Measurements from ENCODE around the gene WNT3A.

The WNT3A gene

DNA sequence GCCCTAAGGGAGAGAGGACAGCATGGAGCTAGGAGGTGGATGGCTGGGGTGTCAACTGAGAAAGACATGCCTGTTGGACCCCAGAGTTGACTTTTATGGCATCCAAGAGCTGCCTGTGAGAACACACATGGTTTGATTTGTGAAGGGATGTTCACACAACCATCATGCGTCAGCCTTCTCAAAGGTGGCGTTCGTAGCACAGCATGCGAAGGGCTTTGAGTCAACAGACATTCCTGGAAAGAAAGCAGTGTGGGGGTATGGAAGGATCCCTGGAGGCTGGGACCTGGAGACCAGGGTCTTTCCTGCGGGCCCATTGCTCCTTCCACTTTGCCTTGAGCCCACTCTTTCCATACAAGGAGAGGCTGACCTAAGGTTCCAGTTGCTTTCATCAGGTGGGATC lies 6.4 kb upstream of the WNT3A start:
- DNase-seq: no peak

DNA sequence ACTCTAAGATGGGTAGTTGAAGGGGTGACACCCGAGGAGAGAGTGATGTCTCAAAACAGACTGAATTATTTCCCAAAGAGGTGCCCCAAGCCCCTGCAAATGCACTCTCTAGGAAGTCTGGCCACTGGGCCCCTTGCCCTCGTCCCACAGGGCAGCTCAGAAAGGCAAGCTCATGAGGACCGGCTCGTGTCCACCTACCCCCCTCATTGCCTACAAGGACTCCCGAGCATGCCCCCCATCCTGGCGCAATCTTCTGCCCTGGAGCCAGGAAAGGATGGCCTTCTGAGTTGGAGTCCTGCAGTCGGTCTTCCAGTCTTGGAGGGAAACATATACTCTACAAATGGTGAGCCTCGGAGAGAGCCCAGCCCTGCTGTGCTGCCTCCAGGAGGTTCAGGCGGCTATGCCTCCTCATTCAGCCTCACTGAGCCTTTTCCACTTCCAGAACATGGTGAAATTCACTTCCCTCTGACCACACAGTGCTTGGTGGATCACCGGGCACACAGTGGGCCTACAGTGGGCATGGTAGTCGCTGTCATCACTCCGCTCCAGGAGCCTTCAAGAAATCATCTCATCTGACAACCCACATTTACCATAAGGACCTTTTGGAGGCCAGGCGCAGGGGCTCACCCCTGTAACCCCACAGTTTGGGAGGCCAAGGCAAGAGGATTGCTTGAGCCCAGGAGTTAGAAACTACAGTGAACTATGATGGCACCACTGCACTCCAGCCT lies 5.8 kb upstream of the WNT3A start:
- DNase-seq: no peak

DNA sequence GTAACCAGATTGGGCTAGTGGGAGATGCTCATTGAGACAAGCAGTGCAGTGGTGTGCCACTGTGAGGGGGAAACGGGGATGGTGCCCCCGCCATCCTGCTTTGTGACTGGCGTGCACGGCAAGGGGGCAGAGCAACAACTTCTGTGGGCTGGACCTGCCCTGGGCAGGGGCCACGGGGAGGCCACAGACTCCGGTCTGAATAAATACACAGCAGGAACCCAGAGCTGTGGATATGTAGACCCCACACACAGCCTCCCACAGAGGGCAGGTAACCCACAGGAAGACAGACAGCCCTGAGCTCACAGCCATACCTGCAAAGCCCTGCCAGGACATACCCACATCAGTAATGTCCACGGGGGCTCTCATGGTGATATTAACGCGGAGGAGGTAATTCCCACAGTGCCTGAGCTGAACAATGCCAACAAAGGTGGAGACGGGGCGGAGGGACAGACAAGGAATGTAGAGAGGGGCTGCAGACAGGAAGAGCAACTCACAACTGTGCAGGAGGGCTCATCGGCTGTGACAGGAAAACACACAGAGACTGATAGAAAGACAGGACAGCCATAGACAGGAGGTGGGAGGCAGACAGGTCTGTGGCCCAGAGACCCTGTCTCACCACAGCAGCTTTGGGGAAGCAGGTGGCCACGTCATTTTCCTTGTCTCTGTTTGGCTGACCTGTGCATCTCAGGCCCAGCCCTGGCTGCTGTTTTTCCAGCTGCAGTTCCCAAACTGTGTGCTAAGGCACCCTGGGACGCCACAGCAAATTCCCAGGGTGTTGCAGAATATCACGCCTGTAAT lies 4.9 kb upstream of the WNT3A start:
- DNase-seq: no peak

DNA sequence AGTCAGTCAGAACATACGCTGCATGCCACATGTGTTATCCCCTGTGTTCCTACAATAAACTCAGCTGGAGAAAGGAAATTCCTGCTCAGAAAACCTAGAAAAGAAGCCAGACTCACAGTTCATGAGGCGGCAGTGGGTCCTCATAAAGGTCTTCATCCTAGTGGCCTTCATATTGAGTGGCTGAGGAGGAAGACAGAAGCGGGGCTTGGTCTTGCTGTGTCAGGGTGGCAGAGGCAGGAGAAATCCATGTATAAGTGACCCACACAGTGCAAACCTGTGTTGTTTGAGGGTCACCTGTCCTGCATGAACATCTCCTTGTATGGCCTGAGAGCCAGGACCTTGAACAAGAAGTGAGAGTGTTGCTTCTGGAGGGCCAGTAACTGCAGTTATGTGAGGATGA lies 4.0 kb upstream of the WNT3A start:
- DNase-seq: peak; percentile 15

DNA sequence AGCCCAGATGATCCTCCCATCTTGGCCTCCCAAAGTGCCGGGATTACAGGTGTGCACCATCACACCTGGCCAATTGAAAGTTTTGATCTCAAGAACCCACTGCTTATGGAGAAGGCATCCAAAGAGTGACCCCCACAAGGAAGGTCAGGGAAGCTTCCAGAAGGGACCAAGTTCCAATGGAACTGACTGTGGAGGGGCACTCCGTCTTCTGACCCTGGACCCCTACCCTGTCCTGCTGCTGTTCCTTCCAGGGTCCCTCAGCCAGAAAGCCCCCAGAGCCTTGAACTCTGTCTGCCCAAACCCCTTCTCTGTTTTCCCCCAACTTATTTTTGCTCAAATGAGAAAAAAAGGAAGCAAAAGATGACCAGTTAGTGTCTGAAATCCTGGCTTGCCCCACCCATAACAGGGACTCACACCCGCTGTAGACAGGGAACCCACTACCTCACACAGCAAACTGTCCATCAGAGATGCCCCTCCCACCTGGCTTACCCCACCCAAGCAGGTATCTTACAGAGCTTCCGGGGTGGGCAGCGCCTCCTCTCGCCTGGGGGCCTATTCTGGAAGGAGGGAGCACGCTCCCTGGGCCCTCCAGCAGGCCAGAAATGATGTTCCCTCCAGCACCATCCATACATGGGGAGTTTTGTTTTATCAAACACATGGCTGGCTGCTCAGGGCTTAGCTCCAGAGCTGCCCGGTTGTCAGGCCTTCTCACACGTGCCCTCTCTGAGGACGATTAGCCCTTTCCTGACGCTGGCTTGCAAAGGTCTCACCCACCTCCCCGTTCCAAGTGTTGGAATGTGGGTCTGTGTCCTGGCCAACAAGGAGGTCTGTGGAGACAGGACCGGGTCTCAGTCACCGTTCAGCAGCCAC lies 3.1 kb upstream of the WNT3A start:
- DNase-seq: no peak

DNA sequence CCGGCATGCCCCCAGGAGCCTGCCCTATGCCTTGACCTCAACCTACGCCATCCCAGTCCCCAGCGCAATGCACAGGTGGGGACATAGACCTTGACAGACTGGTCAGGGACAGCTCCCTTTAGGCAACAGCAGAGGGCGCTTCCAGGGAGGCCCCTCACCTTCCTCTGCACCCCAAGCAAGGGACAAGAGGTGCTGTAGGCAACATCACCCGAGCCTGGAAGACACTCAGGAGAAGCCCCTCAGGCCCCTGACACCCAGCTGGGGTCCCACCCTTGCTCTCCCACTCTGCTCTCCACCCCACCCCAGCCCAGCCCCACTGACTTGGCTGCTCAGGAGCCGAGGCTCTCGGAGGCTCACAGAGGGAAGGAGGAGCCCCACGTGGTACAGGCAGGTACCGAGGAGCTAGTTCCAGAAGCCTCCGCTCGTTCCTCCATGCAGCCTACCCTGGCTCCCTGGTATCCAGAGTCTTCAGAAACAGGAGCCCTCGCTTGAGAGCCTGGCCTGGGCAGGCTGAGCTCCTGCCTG lies 2.4 kb upstream of the WNT3A start:
- peak; percentile 40 for DNase-seq

DNA sequence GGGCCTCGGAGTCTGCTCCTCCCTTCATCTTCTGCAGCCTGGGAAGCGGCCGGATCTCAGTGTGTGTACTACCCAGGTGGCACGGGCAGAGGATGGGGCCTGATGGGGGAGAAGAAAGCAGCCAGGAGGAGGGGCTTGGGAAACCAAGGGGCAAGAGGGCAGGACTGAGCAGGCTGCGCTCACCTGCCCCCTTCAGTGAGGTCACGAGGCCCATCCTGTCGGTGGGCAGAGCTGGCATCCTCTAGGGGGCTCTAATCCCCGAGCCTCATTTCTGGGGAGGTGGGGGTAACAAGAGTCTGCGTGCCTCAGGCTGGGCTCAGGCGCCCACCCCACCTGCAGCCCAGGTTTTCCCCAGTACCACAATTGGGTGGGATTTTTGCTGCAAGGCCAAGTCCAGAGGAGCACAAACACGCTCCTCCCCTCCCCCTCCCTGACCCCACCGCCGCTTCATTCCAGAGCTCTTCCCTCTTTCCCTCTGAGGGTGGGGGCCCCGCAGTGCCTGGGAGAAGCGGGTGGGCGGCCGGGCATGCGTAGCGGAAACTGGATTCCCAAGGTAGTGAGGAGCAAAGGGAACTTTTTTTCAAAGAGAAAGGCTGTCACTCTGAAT lies 1.8 kb upstream of the WNT3A start:
- peak; percentile 37 for DNase-seq

DNA sequence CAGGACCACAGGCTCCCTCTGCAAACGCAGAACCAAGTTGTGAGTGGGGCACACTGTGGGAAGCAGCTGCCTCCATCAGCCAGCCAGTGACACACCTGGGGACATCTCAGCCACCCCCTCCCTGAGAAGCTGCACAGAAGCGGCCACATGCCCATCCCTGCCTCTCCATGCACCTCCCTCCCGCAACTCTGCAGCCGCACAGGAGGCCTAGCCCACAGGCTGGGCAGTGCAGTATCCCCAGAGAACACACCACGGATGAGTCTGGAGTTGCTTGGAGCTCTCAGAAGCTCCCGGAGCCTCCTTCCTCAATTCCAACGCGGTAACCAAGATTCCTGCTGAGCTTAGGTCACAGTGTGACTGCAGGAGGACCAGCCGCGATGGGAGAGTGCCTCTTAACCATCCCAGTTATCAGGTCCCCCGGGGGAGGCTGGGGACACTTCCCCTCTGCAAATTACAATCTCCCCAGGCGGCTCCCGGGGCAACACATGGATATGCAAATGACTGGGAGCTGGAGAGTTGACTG lies 1.2 kb upstream of the WNT3A start:
- peak; percentile 29 for DNase-seq

DNA sequence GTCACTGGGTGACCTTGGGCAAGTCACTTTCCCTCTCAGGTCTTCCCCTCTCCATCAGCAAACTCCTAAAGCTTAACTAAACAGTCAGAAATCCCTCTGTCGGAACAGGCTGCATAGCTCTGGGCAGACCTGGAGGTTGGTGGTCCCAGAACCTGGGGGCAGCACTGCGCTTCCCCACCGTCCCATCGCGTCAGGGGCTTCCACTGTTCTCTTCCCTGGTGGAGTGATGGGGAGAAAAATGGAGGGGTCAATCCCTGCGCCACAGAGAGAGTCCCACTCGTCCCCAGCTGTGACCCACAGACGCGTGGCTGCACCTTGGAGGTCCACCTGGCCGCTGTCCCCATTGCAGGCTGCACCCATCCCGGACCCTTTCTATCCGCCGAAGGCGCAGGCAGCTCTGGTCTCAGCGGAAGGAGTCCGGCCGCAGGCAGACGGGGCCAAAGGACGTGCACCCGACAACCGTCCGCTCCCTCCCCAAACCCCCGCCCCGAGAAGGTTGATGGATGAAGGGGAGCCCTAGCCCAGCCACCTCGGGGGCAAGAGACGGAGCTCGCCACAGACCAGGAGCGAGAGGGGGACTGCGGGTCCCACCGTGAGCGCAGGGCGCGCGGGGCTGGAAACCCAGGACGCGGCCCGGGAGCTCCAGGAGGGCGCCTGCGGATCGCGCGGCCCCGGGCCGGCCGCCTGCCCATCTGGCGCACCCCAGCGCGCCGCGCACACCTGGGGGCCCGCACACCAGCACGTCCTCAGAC lies 588 bp upstream of the WNT3A start:
- peak; percentile 20 for DNase-seq

DNA sequence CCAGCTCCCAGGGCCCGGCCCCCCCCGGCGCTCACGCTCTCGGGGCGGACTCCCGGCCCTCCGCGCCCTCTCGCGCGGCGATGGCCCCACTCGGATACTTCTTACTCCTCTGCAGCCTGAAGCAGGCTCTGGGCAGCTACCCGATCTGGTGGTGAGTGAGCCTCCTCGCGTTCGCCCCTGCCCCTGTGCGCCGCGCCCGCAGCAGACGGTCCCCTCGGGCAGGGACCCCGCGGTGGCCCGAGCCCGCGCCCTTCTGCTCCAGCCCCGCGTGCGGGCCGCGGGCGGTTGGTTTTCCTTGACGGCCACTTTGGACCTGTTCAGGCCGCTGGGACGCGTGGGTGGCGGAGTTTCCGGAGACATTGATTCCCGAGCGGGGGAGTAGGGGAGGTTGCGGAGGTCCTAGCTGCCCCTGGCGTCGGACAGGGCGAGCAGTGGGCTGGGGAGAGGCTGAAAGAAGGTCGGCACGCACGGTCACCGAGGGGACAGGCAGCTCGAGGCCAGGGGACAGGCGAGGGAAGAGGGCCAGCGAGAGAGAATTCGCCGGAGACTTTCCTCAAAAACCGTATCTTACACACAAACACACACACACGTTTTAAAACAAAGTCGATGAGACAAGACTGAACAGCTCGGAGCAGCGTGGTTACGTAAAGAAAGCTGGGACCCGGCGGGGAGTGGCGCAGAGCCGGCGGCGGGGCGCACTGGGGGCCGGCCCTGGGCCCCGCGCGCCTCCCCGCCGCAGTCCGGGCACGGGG lies 427 bp downstream of the WNT3A start:
- DNase-seq: peak; percentile 41

DNA sequence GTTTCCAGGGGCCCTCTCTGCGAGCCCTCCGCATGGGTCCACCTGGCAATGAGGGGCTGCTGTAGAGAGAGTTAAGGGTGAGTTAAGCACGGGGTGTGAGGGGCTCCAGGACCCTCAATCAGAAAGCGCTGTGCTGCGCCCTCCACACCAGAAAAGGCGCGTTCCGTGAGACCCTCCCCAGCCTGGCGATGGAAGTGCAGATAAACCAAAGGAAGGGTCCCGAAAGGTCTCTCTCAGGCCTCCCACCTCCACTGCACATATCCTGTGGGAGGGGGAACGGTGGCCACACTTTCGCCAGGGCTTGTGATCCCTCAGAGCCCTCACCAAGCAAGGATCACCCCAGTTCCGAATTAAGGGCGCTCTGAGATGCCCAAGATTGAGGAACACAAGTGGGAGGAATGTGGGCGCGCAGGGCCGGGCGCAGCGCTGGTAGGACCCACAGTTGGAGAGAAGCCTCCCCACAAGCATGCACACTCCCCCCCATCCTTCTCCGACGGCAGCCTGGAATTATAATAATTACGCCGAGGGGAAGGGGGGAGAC lies 1.1 kb downstream of the WNT3A start:
- DNase-seq: no peak

DNA sequence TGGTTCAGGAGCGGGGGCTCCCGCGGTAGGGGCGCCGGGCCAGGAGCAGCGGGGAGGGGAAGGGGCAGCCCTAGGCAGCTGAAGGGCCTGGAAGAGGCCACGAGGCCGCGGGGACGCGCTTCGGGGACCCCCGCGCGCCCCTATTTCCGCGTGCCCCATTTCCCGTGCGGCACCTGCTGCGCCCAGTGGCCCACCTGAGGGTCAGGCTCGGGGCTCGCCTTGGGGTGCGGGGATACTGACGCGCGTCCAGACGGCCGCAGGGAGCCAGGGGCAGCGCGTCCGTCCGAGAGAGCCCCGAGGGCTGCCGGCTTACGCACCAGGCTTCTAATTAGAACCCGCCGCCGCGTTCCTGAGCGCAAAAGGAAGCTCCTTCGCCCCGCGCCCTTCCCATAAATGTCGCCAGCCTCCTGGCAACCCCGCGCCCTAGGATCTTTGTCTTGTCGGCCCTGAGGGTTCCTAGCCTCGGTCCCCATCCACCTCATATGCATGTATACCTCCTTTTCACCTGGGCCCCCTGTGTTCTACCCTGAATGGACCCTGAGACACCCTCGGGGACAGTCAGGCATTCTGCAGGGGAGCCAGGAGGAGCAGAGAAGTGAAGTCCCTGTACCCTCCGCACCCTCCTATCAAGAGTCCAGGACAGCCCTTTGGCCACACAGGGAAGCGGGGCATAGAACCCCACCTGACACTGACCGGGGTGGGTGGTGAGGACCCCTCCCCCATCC lies 1.8 kb downstream of the WNT3A start:
- no peak for DNase-seq

DNA sequence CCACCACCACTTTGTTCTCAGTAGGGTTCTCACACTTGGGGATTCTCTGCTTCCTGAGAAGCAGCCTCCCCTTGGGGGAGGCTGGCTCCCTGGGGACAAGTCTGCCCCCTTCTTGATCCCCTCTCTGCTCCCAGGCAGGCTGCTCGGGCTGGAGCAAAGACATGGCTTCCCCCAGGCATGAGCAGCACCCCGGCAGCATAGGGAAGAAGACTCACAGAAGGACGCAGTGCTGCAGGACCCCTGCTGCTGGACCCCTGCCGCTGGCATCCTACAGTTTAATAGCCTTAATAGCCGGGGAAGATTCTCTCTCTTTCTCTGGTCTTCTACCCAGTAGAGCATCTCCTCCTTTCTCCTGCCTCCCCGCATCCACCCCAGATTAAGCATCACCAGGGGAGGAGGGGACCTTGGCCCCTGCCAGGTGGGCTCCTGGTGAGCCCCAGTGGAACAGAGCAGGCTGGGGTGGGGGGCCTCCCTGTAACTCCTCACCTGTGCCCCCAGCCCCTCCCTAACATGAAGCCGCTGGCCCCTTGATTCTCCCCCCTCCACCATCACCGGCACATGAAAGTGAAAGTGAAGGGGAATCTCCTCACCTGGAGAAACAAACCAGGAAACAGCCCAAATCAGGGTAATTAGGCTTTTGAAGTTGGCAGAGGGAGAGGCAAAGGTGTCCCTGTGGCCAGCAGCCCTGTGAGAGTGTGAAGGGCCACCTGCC lies 2.5 kb downstream of the WNT3A start:
- no peak for DNase-seq

DNA sequence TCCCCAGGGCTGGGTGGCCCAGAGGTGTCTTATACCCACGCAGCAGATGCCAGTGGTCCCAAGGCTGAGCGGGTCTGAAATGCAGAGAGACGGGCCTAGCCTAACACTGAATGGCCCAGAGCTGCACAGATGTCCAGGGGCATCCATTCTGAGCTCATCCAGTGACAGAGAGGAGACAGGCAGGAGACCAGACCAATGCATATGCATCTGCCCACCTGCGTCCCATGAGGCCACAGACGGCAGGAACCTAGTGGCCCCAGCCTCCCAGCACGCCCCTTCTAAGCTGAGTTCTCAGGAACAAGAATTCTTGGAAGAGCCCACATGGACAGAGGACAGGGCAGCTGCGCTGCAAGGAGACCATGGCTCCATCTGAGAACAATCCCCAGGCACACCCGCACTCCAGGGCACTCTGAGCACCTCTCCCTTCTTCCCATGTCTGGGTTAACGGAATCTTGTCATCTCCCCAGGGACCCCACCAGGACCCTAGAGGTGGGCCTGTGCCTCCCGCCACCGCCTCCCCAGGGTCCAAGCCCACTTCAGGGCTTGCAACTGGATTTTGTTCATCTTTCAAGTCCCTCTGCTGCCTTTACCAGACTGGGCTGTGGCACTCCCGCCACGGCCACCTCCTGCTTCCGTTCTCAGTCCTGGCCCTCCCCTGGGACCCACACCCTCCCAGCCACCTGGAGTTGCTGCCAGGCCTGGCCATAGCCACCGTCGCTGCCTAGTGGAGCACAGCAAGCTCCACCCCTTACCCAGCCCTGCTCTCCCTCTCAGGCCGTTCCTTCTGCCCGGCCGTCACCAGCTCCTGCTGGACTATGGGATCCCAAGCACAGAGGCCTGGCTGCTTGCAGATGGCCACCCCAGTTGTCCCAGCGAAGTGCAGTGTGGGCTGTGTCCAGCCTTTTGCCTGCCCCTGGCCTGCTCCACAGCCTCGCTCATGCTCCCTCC lies 3.3 kb downstream of the WNT3A start:
- DNase-seq: no peak

DNA sequence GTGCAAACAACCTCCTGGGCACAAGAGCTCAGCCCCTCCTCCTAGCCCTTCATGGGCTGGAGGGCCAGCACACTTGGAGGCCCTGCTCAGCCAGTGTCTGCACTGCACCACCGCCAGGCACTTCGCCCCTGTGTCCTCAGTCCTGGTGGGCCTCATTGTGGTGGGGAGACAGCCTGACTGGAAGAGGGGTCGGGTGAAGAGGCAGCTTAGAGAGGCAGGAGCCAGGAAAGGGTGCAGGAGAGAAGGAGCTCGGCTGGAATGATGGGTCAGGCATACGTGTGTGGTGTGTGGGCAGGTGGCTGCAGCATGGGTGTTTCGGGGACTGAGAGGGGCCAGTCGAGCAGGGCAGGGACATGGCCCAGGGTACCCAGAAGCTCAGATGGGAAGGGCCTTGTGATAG lies 4.1 kb downstream of the WNT3A start:
- DNase-seq: no peak

DNA sequence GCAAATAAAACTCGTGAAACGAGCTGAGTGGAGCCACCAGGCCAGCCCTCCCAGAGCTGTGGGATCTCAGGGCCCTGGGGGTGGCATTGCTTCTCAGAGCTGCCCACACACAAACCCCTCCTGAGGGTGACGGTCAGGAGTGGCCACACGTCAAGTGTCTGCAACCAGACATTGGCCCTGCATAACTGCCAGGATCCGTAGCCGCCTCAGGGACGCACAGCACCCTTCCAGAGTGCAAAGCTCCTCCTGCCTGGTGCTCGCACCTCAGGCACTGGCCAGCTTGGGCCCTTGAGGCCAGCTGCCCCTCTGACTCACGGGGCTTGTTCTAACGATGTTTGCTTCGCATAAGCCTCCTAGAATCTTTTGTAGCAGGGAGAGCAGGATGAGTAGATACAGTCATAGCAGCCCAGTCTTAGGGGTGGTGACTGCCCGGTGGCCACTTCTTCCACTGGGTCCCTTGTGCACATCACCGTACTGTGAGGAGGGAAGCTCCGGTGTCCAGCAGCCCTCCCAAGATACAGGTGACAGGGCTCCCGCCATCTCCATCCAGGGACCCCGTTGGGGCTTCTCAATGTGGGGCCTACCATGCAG lies 5.0 kb downstream of the WNT3A start:
- DNase-seq: peak; percentile 23

DNA sequence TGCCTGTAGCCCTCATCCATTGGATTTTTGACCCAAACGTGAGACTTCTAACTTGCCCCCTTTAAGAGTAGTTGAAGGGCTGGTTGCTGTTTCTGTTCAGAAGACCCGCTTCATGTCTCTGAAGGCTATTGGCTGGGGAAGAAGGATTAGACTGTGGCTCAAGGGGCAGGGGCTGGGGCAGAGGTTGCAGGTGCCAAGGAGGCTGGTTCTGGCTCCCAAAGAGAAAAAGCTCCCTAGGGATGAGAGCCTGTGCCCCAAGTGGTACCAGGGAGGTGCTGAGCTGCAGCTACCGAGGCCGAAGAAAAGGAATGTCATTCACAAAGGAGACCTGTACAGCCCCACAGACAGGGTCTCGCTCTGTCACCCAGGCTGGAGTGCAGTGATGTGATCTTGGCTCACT lies 5.8 kb downstream of the WNT3A start:
- DNase-seq: no peak

Data from right forelimb (tissue), 1 donor.